Lung (tissue), 12 donors: ENCODE measurements around the gene EPAS1. TPM values are rescaled to one million over a fixed set of nuclear protein-coding genes. Genes with fewer than 3 reads are reported as not detected.

Source experiments
- ATAC-seq: fragments of 200-7000 bp; cut with Tn5 transposase; one replicate; pipeline ENCODE4 v1.9.1; 2020; ENCODE audit warnings: moderate number of reproducible peaks; ENCODE audit not compliant: insufficient read depth, low FRiP score
- DNase-seq, 3 donors: peaks; one replicate each; pipeline ENCODE4 v3.0.0-alpha.2; 2013 to 2017
- H3K27ac ChIP-seq, 2 donors: one replicate each; pipeline ENCODE4 v1.5.1; 2013; ENCODE audit warnings: mild to moderate bottlenecking in 2 of 2, moderate library complexity in 2 of 2, control low read depth in 1 of 2, inconsistent platforms in 1 of 2, low read depth in 1 of 2, low read length in 1 of 2
- H3K27me3 ChIP-seq, 3 donors: one replicate each; pipeline ENCODE4 v1.5.1; 2013; ENCODE audit warnings: low read length in 2 of 3; ENCODE audit not compliant: control insufficient read depth in 3 of 3, insufficient read depth in 3 of 3
- H3K36me3 ChIP-seq, 4 donors: one replicate each; pipeline ENCODE4 v1.5.1; 2013; ENCODE audit warnings: low read length in 4 of 4, mild to moderate bottlenecking in 1 of 4, moderate library complexity in 1 of 4; ENCODE audit not compliant: control insufficient read depth in 4 of 4, insufficient read depth in 4 of 4
- H3K4me1 ChIP-seq, 5 donors: one replicate each; pipeline ENCODE4 v1.5.1; 2013; ENCODE audit warnings: low read length in 5 of 5, mild to moderate bottlenecking in 2 of 5, moderate library complexity in 1 of 5; ENCODE audit not compliant: control insufficient read depth in 5 of 5, insufficient read depth in 5 of 5
- H3K4me3 ChIP-seq: one replicate; pipeline ENCODE4 v1.5.1; 2013; ENCODE audit warnings: mild to moderate bottlenecking, control low read depth, moderate library complexity
- H3K9ac ChIP-seq, 2 donors: one replicate each; pipeline ENCODE4 v1.5.1; 2013; ENCODE audit warnings: low read length in 2 of 2, control low read depth in 1 of 2; ENCODE audit not compliant: insufficient read depth in 1 of 2
- H3K9me3 ChIP-seq, 4 donors: one replicate each; pipeline ENCODE4 v1.5.1; 2013; ENCODE audit warnings: low read length in 3 of 4, mild to moderate bottlenecking in 1 of 4, moderate library complexity in 1 of 4; ENCODE audit not compliant: control insufficient read depth in 4 of 4, insufficient read depth in 3 of 4
- WGBS, 2 donors: extraction: QIAGEN DNeasy Blood & Tissue Kit; methylation state at CpG; one replicate each; pipeline ENCODE4 v1.1.7; 2013; 5-methylcytosine and 5-hydroxymethylcytosine counted together
- polyA plus RNA-seq, 2 donors: library from polyadenylated mRNA; stranded (reverse); fragments of 200-250 nt; gene quantifications; one replicate each; pipeline ENCODE4 v1.2.1, GENCODE V29; 2013
- total RNA-seq, 2 donors: library from RNA; depleted of rRNA in 1 of 2; stranded (reverse); fragments of >200 nt in 1 of 2; gene quantifications; one replicate each; pipeline ENCODE4 v1.2.1, GENCODE V29; 2014 to 2021
- TF ChIP-seq, protein P1 (sequence below): IDR thresholded peaks from 2 replicates; pipeline ENCODE4 v1.5.1; 2012; ENCODE audit warnings: mild to moderate bottlenecking; ENCODE audit errors: control extremely low read depth, extremely low read depth
- donor health status: control.
- donor health status: control.
- donor health status: Bipolar disorder and iron deficiency.
- donor health status: healthy.
- donor health status: DM: yes; HTN: yes; CAD: no.

Gene EPAS1
- total and polyA plus RNA-seq, 4 donors = 233 to 1,051 (median 381) TPM

DNA sequence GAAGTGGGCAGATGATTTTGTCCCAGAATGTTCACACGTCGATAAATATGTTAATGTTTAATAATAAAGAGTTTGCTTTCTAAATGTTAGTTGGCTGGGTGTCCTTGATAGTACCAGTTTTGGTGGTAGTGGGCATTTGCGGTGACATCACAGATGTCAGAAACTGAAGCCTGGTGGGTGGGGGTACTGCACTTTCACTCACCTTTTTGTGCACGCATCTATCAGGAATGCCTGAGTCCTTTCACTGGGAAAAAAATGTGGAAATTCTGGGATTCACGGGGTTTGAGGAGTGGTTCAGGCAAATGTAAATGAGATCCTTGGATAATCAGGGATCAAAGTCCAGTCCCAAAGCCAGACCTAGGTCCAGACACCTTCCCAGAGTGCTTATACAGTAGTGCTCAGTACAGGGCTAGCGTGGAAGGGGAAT lies 3.2 kb downstream of the EPAS1 start:
- ATAC-seq = no peak

DNA sequence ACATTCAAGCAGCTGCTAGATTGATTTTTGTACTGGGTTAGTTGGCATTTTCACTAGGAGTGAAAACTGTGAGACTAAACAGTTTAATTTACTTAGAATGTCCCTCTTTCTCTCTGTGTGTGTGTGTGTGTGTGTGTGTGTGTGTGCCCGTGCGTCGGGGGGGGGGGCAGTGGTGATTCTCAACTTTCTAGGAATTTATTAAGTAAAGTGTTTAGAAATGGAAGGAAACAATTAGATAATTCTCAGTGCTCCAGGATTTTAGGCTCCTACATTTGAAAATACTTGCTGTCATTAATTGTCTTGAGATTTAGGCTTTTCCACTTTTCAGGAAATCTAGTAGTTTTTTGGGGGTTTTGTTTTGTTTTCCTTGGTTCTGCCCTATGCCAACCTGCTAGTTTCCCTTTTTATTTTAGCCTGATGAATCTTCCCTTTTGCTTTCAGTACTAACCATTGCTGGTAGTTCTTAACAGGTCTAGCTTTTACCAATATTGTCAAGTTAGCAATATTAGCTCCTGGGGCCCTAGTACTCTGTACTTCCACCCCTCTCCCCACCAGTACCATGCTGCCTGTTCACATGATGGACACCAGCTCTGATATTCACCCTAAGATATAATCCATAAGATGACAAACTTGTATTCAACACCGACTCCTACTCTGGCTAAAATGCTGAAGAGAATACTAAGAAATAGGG lies 4.9 kb downstream of the EPAS1 start:
- Histone ChIP-seq H3K27ac (peak overlapping the region; percentile 56 to 64), H3K36me3 (no peaks in the 10 kb centered on the region), H3K4me1 (peaks cover 11 to 48% (median 19%) of the 10 kb centered on the region in 5 donors), H3K4me3 (no peak overlapping the region), H3K27me3 (peaks cover 0 to 4% (median 2%) of the 10 kb centered on the region in 3 donors), H3K9ac (peak overlapping the region in 1 of 2 donors; percentile 1), H3K9me3 (no peaks in the 10 kb centered on the region)
- DNase-seq (no peak), ATAC-seq (no peak)
- TF ChIP-seq, protein P1, sequence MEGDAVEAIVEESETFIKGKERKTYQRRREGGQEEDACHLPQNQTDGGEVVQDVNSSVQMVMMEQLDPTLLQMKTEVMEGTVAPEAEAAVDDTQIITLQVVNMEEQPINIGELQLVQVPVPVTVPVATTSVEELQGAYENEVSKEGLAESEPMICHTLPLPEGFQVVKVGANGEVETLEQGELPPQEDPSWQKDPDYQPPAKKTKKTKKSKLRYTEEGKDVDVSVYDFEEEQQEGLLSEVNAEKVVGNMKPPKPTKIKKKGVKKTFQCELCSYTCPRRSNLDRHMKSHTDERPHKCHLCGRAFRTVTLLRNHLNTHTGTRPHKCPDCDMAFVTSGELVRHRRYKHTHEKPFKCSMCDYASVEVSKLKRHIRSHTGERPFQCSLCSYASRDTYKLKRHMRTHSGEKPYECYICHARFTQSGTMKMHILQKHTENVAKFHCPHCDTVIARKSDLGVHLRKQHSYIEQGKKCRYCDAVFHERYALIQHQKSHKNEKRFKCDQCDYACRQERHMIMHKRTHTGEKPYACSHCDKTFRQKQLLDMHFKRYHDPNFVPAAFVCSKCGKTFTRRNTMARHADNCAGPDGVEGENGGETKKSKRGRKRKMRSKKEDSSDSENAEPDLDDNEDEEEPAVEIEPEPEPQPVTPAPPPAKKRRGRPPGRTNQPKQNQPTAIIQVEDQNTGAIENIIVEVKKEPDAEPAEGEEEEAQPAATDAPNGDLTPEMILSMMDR = no peak
- WGBS, 2 donors = 40 to 69% methylated on average over 4 of the region's 4 CpGs

More for the DNA sequence above, 3.2 kb downstream of the EPAS1 start:
- H3K9me3 ChIP-seq = no peaks in the 10 kb centered on the region
- no peak overlapping the region for H3K9ac ChIP-seq
- TF ChIP-seq, protein P1 = no peak
- H3K36me3 ChIP-seq = no peaks in the 10 kb centered on the region
- peak overlapping the region; percentile 87 for H3K4me3 ChIP-seq
- no peak for DNase-seq
- H3K4me1 ChIP-seq = peaks cover 4 to 39% (median 16%) of the 10 kb centered on the region in 5 donors
- WGBS, 2 donors = 52 to 77% methylated on average over 6 of the region's 6 CpGs
- peak overlapping the region; percentile 96 to 97 for H3K27ac ChIP-seq
- H3K27me3 ChIP-seq = peaks cover 0 to 13% (median 2%) of the 10 kb centered on the region in 3 donors

DNA sequence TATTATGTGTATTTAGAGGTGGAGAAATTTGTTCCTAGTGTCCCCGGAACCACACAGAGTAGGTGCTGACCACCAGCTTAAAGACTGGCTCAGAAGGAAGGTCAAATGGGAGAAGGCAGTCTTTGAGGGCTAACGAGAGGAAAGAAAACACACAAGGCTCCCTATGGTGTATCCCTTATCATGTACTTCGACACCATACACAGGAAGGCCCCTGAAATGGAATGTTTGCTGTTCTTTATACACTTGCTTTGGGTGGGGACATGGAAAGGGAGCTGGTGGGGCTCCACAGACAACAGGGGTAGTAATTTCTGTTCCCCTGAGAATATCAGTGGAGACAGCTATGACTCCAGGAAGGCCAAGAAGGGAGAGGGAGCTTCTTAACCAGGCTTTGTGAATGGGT lies 6.0 kb downstream of the EPAS1 start:
- Histone ChIP-seq H3K36me3 (no peaks in the 10 kb centered on the region), H3K27ac (peak overlapping the region; percentile 61 to 68)

More for the DNA sequence above, 6.0 kb downstream of the EPAS1 start:
- Histone ChIP-seq H3K27me3 (peaks cover 0 to 4% (median 2%) of the 10 kb centered on the region in 3 donors), H3K9ac (no peak overlapping the region), H3K4me1 (peaks cover 18 to 54% (median 23%) of the 10 kb centered on the region in 5 donors), H3K9me3 (no peaks in the 10 kb centered on the region), H3K4me3 (no peak overlapping the region)
- 50 to 82% methylated on average over 3 of the region's 3 CpGs for WGBS, 2 donors
- DNase-seq = no peak
- TF ChIP-seq, protein P1 = no peak
- ATAC-seq = no peak
